MCF 10A (cell line): ENCODE results near the gene PTPRM. TPM values are rescaled to one million over a fixed set of nuclear protein-coding genes. Genes with fewer than 3 reads are reported as not detected.

Source experiments
- BruUV-seq: library from RNA; stranded (reverse); fragments of 400-500 nt; replicated peaks from 2 replicates; lab custom pipeline; 2021; lab: Mats Ljungman, UMichigan
- CTCF ChIA-PET: fragments of 300-600 bp; sonication (Branson Sonifier 250); formaldehyde crosslinking; extraction: SDS; loops from one replicate; lab custom pipeline; 2021; ENCODE audit warnings: antibody characterized with exemption, inconsistent platforms; lab: Yijun Ruan, JAX
- POLR2A ChIA-PET: fragments of 300-600, 350-650 bp; sonication (Branson Sonifier 250); formaldehyde crosslinking; extraction: SDS; loops from one replicate; lab custom pipeline; 2020; ENCODE audit warnings: antibody characterized with exemption, inconsistent platforms; lab: Yijun Ruan, JAX
- DNase-seq: peaks from one replicate; pipeline ENCODE4 v3.0.0-alpha.2; 2018; ENCODE audit not compliant: unreplicated experiment
- H3K27ac Mint-ChIP-seq: one replicate; pipeline ENCODE4 v1.8.0; 2022; ENCODE audit warnings: mild to moderate bottlenecking, low read depth, mixed read lengths; ENCODE audit not compliant: unreplicated experiment
- H3K27me3 Mint-ChIP-seq: one replicate; pipeline ENCODE4 v1.8.0; 2022; ENCODE audit warnings: mixed read lengths; ENCODE audit not compliant: insufficient read depth, unreplicated experiment
- H3K36me3 Mint-ChIP-seq: one replicate; pipeline ENCODE4 v1.8.0; 2022; ENCODE audit warnings: mild to moderate bottlenecking, moderate library complexity, mixed read lengths; ENCODE audit not compliant: insufficient read depth, unreplicated experiment
- H3K4me1 Mint-ChIP-seq: one replicate; pipeline ENCODE4 v1.8.0; 2022; ENCODE audit warnings: mixed read lengths; ENCODE audit not compliant: insufficient read depth, unreplicated experiment
- H3K4me3 Mint-ChIP-seq: one replicate; pipeline ENCODE4 v1.8.0; 2022; ENCODE audit warnings: mild to moderate bottlenecking, moderate library complexity, mixed read lengths; ENCODE audit not compliant: unreplicated experiment
- H3K9me3 Mint-ChIP-seq: one replicate; pipeline ENCODE4 v1.8.0; 2022; ENCODE audit warnings: mixed read lengths; ENCODE audit not compliant: unreplicated experiment
- CTCF ChIP-seq: fragments of 200-600 bp; IDR thresholded peaks from one replicate; pipeline ENCODE4 v1.8.0; 2022; ENCODE audit warnings: antibody characterized with exemption, mild to moderate bottlenecking; ENCODE audit not compliant: unreplicated experiment
- intact Hi-C: fragments of 100-400 bp; cut with micrococcal nuclease; formaldehyde crosslinking; loops from 2 replicates; pipeline ENCODE4 v1.14.1; 2022
- total RNA-seq: library from RNA; stranded (reverse); gene quantifications from 2 replicates; pipeline ENCODE4 v1.2.3, GENCODE V29; 2022

Gene PTPRM
- total RNA-seq, 1 experiment from 2014 or later: 82.8 TPM

DNA sequence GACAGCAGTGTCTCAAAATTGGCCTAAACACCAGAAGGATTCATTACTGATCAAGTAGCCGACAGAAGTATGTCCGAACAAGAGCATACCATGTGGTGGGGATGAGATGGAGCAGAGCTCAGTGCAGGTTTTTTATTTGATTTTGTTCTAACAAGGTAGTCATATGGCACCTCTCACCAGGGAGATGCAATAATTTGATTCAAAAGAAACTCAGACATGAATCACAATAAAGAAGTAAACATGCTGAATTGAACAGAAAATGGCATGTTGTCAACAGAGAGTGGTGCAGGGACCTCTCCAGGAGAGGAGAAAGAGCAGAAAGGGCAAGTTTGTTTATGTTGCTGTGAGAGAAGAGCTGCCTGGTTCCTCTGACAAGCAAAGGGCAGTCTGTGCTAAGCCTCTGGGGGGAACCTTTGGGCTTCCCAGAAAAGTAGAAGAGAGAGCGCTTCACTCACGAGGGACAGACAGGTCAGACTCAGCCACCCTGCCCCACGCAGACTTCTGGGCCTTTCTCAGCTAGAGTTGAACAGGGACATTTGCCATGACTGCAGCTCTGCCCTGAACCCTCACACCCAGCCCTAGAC lies 690.8 kb downstream of the PTPRM start:
- TF ChIP-seq CTCF: no peak
- Mint-ChIP-seq H3K4me3 (no peak overlapping the region), H3K27ac (no peak overlapping the region), H3K27me3 (no peaks in the 10 kb centered on the region), H3K9me3 (no peaks in the 10 kb centered on the region), H3K36me3 (peaks cover 1% of the 10 kb centered on the region), H3K4me1 (peaks cover 10% of the 10 kb centered on the region)
- BruUV-seq: no TSS peak
- ChIA-PET CTCF (interaction anchor here (1.2 kb wide), 1 partner anchor 19 kb away, joined by 5 read pairs; no protein-coding TSS in a partner anchor), POLR2A (no interaction called here)
- intact Hi-C loops: no loop called here
- DNase-seq: no peak

- H3K27ac Mint-ChIP-seq: no peak overlapping the region
- H3K4me3 Mint-ChIP-seq: no peak overlapping the region
- no peaks in the 10 kb centered on the region for H3K27me3 Mint-ChIP-seq
- ChIA-PET POLR2A (no interaction called here), CTCF (interaction anchor here (0.6 to 1.7 kb wide), 3 partner anchors 9 to 329 kb away, joined by 3 read pairs; no protein-coding TSS in a partner anchor)
- BruUV-seq: no TSS peak
- intact Hi-C loops: no loop called here
- peaks cover 10% of the 10 kb centered on the region for H3K4me1 Mint-ChIP-seq
- H3K36me3 Mint-ChIP-seq: peaks cover 5% of the 10 kb centered on the region
- peak; percentile 59 for DNase-seq
- no peaks in the 10 kb centered on the region for H3K9me3 Mint-ChIP-seq
- no peak for TF ChIP-seq CTCF
Measured at GRCh38 chr18:8260319-8260718, 693.2 kb downstream of the PTPRM start.

- peaks cover 8% of the 10 kb centered on the region for H3K36me3 Mint-ChIP-seq
- ChIA-PET POLR2A (no interaction called here), CTCF (interaction anchor here (0.6 to 1.7 kb wide), 3 partner anchors 9 to 366 kb away, joined by 3 read pairs; no protein-coding TSS in a partner anchor)
- intact Hi-C loops: no loop called here
- no peak for DNase-seq
- peaks cover 10% of the 10 kb centered on the region for H3K4me1 Mint-ChIP-seq
- no peak overlapping the region for H3K4me3 Mint-ChIP-seq
- no peak for TF ChIP-seq CTCF
- no peaks in the 10 kb centered on the region for H3K9me3 Mint-ChIP-seq
- H3K27ac Mint-ChIP-seq: no peak overlapping the region
- H3K27me3 Mint-ChIP-seq: no peaks in the 10 kb centered on the region
- no TSS peak for BruUV-seq
Measured at GRCh38 chr18:8260827-8261226, 693.7 kb downstream of the PTPRM start.

DNA sequence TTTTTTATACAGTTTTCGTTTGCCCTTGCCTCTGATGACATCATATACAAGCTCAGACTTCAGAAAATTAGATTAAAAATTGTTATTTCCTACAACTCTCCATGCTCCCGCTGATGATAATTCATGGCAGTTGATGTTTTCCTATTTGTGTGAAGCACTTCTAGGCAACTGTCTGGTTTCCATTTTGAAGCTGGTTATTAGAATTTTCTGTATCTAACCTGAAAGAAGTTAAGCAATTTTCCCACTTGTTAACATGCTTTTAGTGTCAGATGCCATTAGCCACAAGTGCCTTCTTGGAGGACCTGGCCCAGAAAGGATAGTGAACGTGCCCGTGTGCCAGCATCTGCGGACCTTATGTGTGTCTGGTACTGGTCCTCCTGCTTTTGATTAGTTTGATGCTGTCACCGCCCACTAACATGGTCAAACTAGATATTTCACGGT lies 694.6 kb downstream of the PTPRM start:
- intact Hi-C loops: no loop called here
- ChIA-PET POLR2A (no interaction called here), CTCF (interaction anchor here (0.9 kb wide), 1 partner anchor 22 kb away, joined by 3 read pairs; no protein-coding TSS in a partner anchor)
- no peak for TF ChIP-seq CTCF
- DNase-seq: no peak
- H3K27ac Mint-ChIP-seq: no peak overlapping the region
- peaks cover 13% of the 10 kb centered on the region for H3K36me3 Mint-ChIP-seq
- H3K4me1 Mint-ChIP-seq: peaks cover 10% of the 10 kb centered on the region
- H3K9me3 Mint-ChIP-seq: no peaks in the 10 kb centered on the region
- no TSS peak for BruUV-seq
- no peaks in the 10 kb centered on the region for H3K27me3 Mint-ChIP-seq
- no peak overlapping the region for H3K4me3 Mint-ChIP-seq
